ENCODE measurements around the gene MARF1.
"Not testable (repeated sequence)": the region's sequence is repeated elsewhere in the genome, so short reads cannot be mapped to it uniquely, and the experiment has no call there.

DNA sequence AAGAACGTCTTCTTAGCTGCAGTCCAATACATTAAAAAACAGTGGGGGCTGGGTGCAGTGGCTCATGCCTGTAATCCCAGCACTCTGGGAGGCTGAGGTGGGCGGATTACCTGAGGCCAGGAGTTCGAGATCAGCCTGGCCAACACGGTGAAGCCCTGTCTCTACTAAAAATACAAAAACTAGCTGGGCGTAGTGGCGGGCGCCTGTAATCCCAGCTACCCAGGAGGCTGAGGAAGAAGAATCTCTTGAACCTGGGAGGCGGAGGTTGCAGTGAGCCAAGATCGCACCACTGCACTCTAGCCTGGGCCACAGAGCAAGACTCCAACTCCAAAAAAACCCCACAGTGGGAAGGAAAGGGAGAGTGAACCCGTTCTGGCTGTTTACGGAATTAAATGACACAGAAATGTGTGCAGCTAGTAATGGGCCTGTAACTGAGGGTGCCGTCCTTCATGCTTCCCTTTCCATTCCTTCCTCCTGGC lies 35.7 kb downstream of the MARF1 start:
- TF ChIP-seq, protein P1, sequence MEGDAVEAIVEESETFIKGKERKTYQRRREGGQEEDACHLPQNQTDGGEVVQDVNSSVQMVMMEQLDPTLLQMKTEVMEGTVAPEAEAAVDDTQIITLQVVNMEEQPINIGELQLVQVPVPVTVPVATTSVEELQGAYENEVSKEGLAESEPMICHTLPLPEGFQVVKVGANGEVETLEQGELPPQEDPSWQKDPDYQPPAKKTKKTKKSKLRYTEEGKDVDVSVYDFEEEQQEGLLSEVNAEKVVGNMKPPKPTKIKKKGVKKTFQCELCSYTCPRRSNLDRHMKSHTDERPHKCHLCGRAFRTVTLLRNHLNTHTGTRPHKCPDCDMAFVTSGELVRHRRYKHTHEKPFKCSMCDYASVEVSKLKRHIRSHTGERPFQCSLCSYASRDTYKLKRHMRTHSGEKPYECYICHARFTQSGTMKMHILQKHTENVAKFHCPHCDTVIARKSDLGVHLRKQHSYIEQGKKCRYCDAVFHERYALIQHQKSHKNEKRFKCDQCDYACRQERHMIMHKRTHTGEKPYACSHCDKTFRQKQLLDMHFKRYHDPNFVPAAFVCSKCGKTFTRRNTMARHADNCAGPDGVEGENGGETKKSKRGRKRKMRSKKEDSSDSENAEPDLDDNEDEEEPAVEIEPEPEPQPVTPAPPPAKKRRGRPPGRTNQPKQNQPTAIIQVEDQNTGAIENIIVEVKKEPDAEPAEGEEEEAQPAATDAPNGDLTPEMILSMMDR (conservative IDR thresholded peaks at IDR 0.05): not testable (repeated sequence)
- not testable (repeated sequence) for TF ChIP-seq EZH2 (IDR thresholded peaks at IDR 0.05; ENCODE audit: low read depth)
